ENCODE results near the gene INSC. TPM values are rescaled to one million over a fixed set of nuclear protein-coding genes. Genes with fewer than 3 reads are reported as not detected.

The INSC gene
- total and polyA plus RNA-seq, 2 of the 8 experiments (the other 6 are each of a cell fraction or from before 2014, with no cell fraction given), result 0.58 to 0.59 TPM

DNA sequence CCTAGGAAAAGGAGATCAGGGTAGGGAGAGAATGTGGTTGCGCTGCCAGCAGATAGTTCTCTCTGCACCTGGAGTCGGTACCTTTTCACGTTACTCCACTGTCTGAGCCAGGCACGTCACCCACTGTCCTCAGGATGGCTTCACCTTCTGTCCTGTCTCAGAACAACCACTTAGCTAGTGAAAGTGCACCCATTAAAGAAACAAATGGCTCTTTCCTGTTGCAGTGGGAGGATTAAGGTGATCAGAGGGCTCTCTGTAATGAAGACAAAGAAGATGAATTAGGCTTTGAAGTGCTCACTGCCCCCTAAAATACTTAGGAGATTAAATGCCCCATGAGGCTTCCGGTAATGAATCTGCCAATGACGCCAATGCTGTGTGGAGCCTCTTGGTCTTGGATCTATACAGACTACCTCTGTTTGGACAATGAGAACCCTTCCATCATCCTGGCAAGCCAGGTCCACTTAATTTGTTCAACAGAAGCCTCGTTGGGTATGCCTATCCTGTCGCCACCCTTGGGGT, 113.7 kb downstream of the INSC start:
- Histone ChIP-seq H3K56ac (replicated peaks; ENCODE audit: insufficient read length, low read depth, low read length) (no peak overlapping the region), H3K27ac (ENCODE audit: low read depth, low read length) (no peak overlapping the region), H3K9ac (replicated peaks in 1 of 4; ENCODE audit: extremely low read depth in 1 of 4, low read depth in 3 of 4, low read length in 3 of 4) (no peak overlapping the region), H2AK5ac (ENCODE audit: low read depth, low read length) (no peak overlapping the region), H4K5ac (ENCODE audit: insufficient read length, low read depth, low read length) (no peak overlapping the region), H3K9me3 (ENCODE audit: insufficient read depth in 2 of 2, low read depth in 1 of 2, low read length in 1 of 2) (no peaks in the 10 kb centered on the region), H3K4me3 (ENCODE audit: extremely low read depth in 1 of 4, insufficient read depth in 2 of 4, low read depth in 3 of 4, low read length in 4 of 4) (no peak overlapping the region), H3K4me1 (replicated peaks in 1 of 4; ENCODE audit: control insufficient read depth in 3 of 4, insufficient read depth in 4 of 4, low read length in 3 of 4) (no peaks in the 10 kb centered on the region), H2AFZ (ENCODE audit: low read length) (no peak overlapping the region), H3K36me3 (ENCODE audit: control insufficient read depth in 2 of 4, insufficient read depth in 4 of 4, low read length in 3 of 4) (no peaks in the 10 kb centered on the region), H2BK20ac (ENCODE audit: low read length) (no peak overlapping the region), H3K14ac (ENCODE audit: insufficient read length) (no peak overlapping the region), H3K18ac (ENCODE audit: extremely low read depth, low read length) (no peak overlapping the region), H4K8ac (ENCODE audit: extremely low read depth, insufficient read depth, low read length) (no peak overlapping the region), H2BK120ac (replicated peaks; ENCODE audit: low read depth, low read length) (no peak overlapping the region), H4K91ac (replicated peaks; ENCODE audit: insufficient read length, low read length) (no peak overlapping the region), H2BK12ac (ENCODE audit: low read depth, low read length) (no peak overlapping the region), H2BK15ac (ENCODE audit: low read length) (no peak overlapping the region), H3K79me2 (ENCODE audit: control insufficient read depth in 1 of 2, insufficient read depth in 2 of 2, low read length in 2 of 2) (no peaks in the 10 kb centered on the region), H3K79me1 (ENCODE audit: low read depth, low read length) (no peaks in the 10 kb centered on the region; the same call in 1 of the 2 replicates), H3K4me2 (ENCODE audit: insufficient read depth in 1 of 2, low read depth in 2 of 2, low read length in 2 of 2) (no peak overlapping the region), H2BK5ac (ENCODE audit: low read depth, low read length) (no peak overlapping the region), H4K20me1 (replicated peaks in 1 of 2; ENCODE audit: control insufficient read depth in 1 of 2, insufficient read depth in 2 of 2, low read length in 2 of 2) (no peaks in the 10 kb centered on the region), H3K23me2 (ENCODE audit: low read depth, low read length) (no peaks in the 10 kb centered on the region), H3K27me3 (replicated peaks in 1 of 4; ENCODE audit: control insufficient read depth in 3 of 4, extremely low read depth in 1 of 4, insufficient read depth in 3 of 4, low read length in 3 of 4) (peaks cover 0 to 1% (median 0%) of the 10 kb centered on the region in 4 experiments; a peak in 1 of 7 replicates), H3K23ac (ENCODE audit: insufficient read length) (no peak overlapping the region), H3K4ac (replicated peaks; ENCODE audit: insufficient read length, low read depth, low read length) (no peak overlapping the region)
- 85% methylated on average over 8 of the region's 8 CpGs; no CpG with 5 or more reads in 1 of the 2 experiments for WGBS, 2 experiments (ENCODE audit: extremely low coverage in 1 of 2, insufficient coverage in 1 of 2, insufficient read length in 1 of 2, insufficient replicate concordance in 2 of 2, low coverage in 1 of 2, low lambda C conversion rate in 2 of 2, missing lambda C conversion rate in 1 of 2)
- ChIA-PET CTCF (ENCODE audit: partially characterized antibody) (interaction anchor here (0.7 to 0.8 kb wide), 2 partner anchors 8 to 18 kb away, joined by 3 read pairs; no protein-coding TSS in a partner anchor), POLR2A (ENCODE audit: partially characterized antibody) (no interaction called here)
- FAIRE-seq (no peak), DNase-seq (ENCODE audit: low read depth in 1 of 2, low spot score in 2 of 2) (no peak)
- TF ChIP-seq HDAC2 (IDR thresholded peaks at IDR 0.05; ENCODE audit: borderline replicate concordance in 1 of 2, low read depth in 2 of 2, low read length in 2 of 2), result no peak
- no peak for TF ChIP-seq SP4 (IDR thresholded peaks at IDR 0.05; ENCODE audit: low read length)
- TF ChIP-seq YY1 (IDR thresholded peaks at IDR 0.05; ENCODE audit: low read depth, low read length), result no peak
- TF ChIP-seq, protein P1, sequence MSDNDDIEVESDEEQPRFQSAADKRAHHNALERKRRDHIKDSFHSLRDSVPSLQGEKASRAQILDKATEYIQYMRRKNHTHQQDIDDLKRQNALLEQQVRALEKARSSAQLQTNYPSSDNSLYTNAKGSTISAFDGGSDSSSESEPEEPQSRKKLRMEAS (IDR thresholded peaks at IDR 0.05), result no peak
- TF ChIP-seq SIRT6 (IDR thresholded peaks at IDR 0.05; ENCODE audit: low read length), result no peak
- no peak for TF ChIP-seq JUN (IDR thresholded peaks at IDR 0.05; ENCODE audit: low read depth, low read length)
- TF ChIP-seq EP300 (IDR thresholded peaks at IDR 0.05; ENCODE audit: borderline replicate concordance in 1 of 2, low read depth in 2 of 2, low read length in 2 of 2), result no peak
- TF ChIP-seq ZNF274 (IDR thresholded peaks at IDR 0.05; ENCODE audit: borderline replicate concordance, extremely low read depth, low read length), result no peak
- no peak for TF ChIP-seq TBP (IDR thresholded peaks at IDR 0.05; ENCODE audit: low read depth, low read length)
- no peak for TF ChIP-seq SIN3A (conservative IDR thresholded peaks at IDR 0.05 in 1 of 2, IDR thresholded peaks at IDR 0.05 in 1 of 2; ENCODE audit: low read depth in 1 of 2, low read length in 2 of 2)
